GM10248 (cell line): ENCODE results near the gene ZNF418.
A peak's percentile ranks its signal among the peaks of the same experiment; 100 is the strongest.

Experiments used
- CTCF ChIA-PET: fragments of 300-600 bp; sonication (Branson Sonifier 250); formaldehyde crosslinking; extraction: SDS; loops from one replicate; lab custom pipeline; 2021; ENCODE audit warnings: antibody characterized with exemption; lab: Yijun Ruan, JAX
- POLR2A ChIA-PET: fragments of 350-650 bp; sonication (Branson Sonifier 250); formaldehyde crosslinking; extraction: SDS; loops from one replicate; lab custom pipeline; 2020; ENCODE audit warnings: antibody characterized with exemption; lab: Yijun Ruan, JAX
- DNase-seq: peaks from one replicate; pipeline ENCODE4 v3.0.0; 2012; ENCODE audit errors: extremely low spot score
- CTCF ChIP-seq: IDR thresholded peaks from 2 replicates; pipeline ENCODE4 v1.5.1; 2012; ENCODE audit warnings: mild to moderate bottlenecking, low read depth; ENCODE audit errors: extremely low read depth, missing control alignments, control extremely low read depth

The ZNF418 gene

GRCh38 chr19:57949702-57950101, 14.5 kb upstream of the ZNF418 start:
- ChIA-PET CTCF (no interaction called here), POLR2A (interaction anchor here (0.6 kb wide), 1 partner anchor 138 kb away, joined by 4 read pairs; no protein-coding TSS in a partner anchor)
- no peak for TF ChIP-seq CTCF
- no peak for DNase-seq

- ChIA-PET CTCF (no interaction called here), POLR2A (no interaction called here)
- TF ChIP-seq CTCF, result no peak
- DNase-seq, result no peak
Measured at GRCh38 chr19:57949296-57949695, 14.1 kb upstream of the ZNF418 start.

DNA sequence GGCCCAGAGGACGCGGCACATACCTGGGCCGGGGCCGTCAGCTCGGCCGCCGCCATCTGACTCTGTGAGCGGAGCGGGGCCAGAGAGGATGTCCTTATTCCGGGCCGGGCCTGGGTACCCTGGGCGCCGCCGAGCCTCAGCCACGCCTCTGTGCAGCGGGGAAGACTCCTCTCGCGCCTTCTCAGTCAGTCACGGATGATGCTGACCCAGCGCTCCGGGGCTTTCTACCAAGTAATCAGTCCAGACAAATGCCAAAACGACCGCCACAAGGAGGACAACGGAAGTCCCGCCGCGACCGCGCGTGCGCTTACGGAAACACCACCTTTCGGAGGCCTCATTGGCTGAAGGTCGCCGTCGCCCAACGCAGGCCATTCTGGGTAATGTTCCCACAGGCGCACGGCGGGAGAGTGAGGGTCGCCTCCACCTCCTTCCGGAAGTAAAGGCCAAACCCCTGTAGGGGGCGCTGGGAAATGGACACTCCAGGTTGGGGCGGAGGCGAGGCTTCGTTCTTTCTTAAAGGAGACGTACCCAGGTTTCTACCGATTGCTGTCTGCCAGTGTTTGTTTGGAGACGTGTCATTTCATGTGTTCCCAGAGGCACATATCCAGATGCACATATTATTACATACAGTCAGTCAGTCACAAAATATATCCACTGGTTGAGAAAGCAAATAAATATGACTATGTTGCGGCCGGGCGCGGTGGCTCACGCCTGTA, 12.4 kb upstream of the ZNF418 start, which contains the start of gene ZNF256:
Gene ZNF256 (minus strand): TSS at position 288 of the 716 bp plus-strand sequence. CDS start 232 bp downstream, at position 56.
- peak; percentile 58 for TF ChIP-seq CTCF
- ChIA-PET CTCF (interaction anchor here (1.1 kb wide), 1 partner anchor 24 kb away, joined by 3 read pairs; no protein-coding TSS in a partner anchor), POLR2A (no interaction called here)
- DNase-seq, result peak; percentile 93

GRCh38 chr19:57947088-57947418, 11.9 kb upstream of the ZNF418 start:
- ChIA-PET POLR2A (no interaction called here), CTCF (no interaction called here)
- no peak for DNase-seq
- TF ChIP-seq CTCF, result no peak

DNA sequence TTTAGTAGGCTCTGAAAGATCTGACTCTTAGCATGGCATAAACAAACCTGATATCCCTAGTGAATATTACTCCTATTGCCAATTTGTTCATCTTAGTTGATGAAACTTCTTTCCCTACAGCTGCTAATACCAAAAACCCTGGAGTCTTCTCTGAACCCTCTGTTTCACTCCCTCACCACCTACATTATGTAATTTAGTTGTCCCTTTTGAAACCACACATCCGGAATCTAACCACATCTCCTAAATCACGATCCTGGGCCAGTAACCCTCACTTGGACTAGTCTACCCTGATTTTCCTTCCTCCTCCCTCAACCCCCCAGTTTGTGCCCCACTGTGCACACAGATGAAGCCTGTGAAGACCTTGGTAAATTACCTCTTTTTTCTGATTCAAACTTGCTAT, 11.1 kb upstream of the ZNF418 start:
- ChIA-PET POLR2A (no interaction called here), CTCF (interaction anchor here (1.3 kb wide), 1 partner anchor 20 kb away, joined by 3 read pairs; no protein-coding TSS in a partner anchor)
- DNase-seq, result no peak
- TF ChIP-seq CTCF, result no peak

DNA sequence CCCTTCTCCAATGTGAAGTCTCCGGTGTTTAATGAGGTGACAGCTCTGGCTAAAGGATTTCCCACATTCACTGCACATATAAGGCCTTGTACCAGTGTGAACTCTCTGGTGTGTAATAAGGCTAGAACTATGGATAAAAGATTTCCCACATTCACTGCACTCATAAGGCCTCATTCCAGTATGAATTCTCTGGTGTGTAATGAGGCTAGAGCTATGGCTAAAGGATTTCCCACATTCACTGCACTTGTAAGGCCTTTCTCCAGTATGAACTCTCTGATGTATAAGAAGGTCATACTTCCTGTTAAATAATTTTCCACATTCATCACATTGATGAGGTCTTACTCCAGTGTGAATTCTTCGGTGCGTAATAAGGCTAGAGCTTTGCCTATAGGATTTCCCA, 6.4 kb upstream of the ZNF418 start:
- POLR2A ChIA-PET, result no interaction called here
- CTCF ChIA-PET, result no interaction called here
- DNase-seq, result no peak
- TF ChIP-seq CTCF, result no peak

- no peak for DNase-seq
- ChIA-PET POLR2A (interaction anchor here (0.6 kb wide), 1 partner anchor 212 kb away, joined by 7 read pairs; no protein-coding TSS in a partner anchor), CTCF (no interaction called here)
- TF ChIP-seq CTCF, result no peak
Measured at GRCh38 chr19:57935731-57936130, 529 bp upstream of the ZNF418 start.
